ENCODE data around the gene PADI3. TPM values are rescaled to one million over a fixed set of nuclear protein-coding genes. Genes with fewer than 3 reads are reported as not detected.

PADI3 gene
- total and polyA plus RNA-seq, 2 of the 8 experiments (the other 6 are each of a cell fraction or from before 2014, with no cell fraction given) = 0.37 to 0.94 TPM

- ChIA-PET CTCF (ENCODE audit: partially characterized antibody) (interaction anchor here (0.7 to 1.2 kb wide), 2 partner anchors 18 to 44 kb away, joined by 3 to 4 read pairs; no protein-coding TSS in a partner anchor), POLR2A (ENCODE audit: partially characterized antibody) (interaction anchor here (0.6 to 1.2 kb wide), 2 partner anchors 9 to 303 kb away, joined by 3 read pairs; no protein-coding TSS in a partner anchor)
- Histone ChIP-seq H3K4me1 (replicated peaks in 1 of 4; ENCODE audit: control insufficient read depth in 3 of 4, insufficient read depth in 4 of 4, low read length in 3 of 4) (peaks cover 0 to 22% (median 10%) of the 10 kb centered on the region in 4 experiments; a peak in 5 of 7 replicates), H3K4ac (replicated peaks; ENCODE audit: insufficient read length, low read depth, low read length) (peak overlapping the region; percentile 59), H2BK20ac (ENCODE audit: low read length) (0 out of 2 replicates have a peak overlapping the region, but pooled peaks have one; percentile 37), H3K9ac (replicated peaks in 1 of 4; ENCODE audit: extremely low read depth in 1 of 4, low read depth in 3 of 4, low read length in 3 of 4) (no peak overlapping the region), H2AFZ (ENCODE audit: low read length) (no peak overlapping the region), H4K5ac (ENCODE audit: insufficient read length, low read depth, low read length) (no peak overlapping the region), H3K23me2 (ENCODE audit: low read depth, low read length) (no peaks in the 10 kb centered on the region), H2BK5ac (ENCODE audit: low read depth, low read length) (no peak overlapping the region), H3K27me3 (replicated peaks in 1 of 4; ENCODE audit: control insufficient read depth in 3 of 4, extremely low read depth in 1 of 4, insufficient read depth in 3 of 4, low read length in 3 of 4) (no peaks in the 10 kb centered on the region), H3K18ac (ENCODE audit: extremely low read depth, low read length) (no peak overlapping the region), H3K4me3 (ENCODE audit: extremely low read depth in 1 of 4, insufficient read depth in 2 of 4, low read depth in 3 of 4, low read length in 4 of 4) (no peak overlapping the region), H4K8ac (ENCODE audit: extremely low read depth, insufficient read depth, low read length) (no peak overlapping the region), H2AK5ac (ENCODE audit: low read depth, low read length) (peak overlapping the region; percentile 30; the same call in 1 of the 2 replicates), H4K20me1 (replicated peaks in 1 of 2; ENCODE audit: control insufficient read depth in 1 of 2, insufficient read depth in 2 of 2, low read length in 2 of 2) (no peaks in the 10 kb centered on the region), H3K36me3 (ENCODE audit: control insufficient read depth in 2 of 4, insufficient read depth in 4 of 4, low read length in 3 of 4) (no peaks in the 10 kb centered on the region), H3K9me3 (ENCODE audit: insufficient read depth in 2 of 2, low read depth in 1 of 2, low read length in 1 of 2) (0 out of 4 replicates have a peak, but pooled peaks cover 0 to 3% of the 10 kb centered on the region in 2 experiments), H3K27ac (ENCODE audit: low read depth, low read length) (no peak overlapping the region), H3K23ac (ENCODE audit: insufficient read length) (no peak overlapping the region), H3K79me1 (ENCODE audit: low read depth, low read length) (no peaks in the 10 kb centered on the region), H2BK12ac (ENCODE audit: low read depth, low read length) (0 out of 2 replicates have a peak overlapping the region, but pooled peaks have one; percentile 39), H2BK15ac (ENCODE audit: low read length) (no peak overlapping the region), H3K4me2 (ENCODE audit: insufficient read depth in 1 of 2, low read depth in 2 of 2, low read length in 2 of 2) (no peak overlapping the region), H3K56ac (replicated peaks; ENCODE audit: insufficient read length, low read depth, low read length) (no peak overlapping the region), H2BK120ac (replicated peaks; ENCODE audit: low read depth, low read length) (no peak overlapping the region), H4K91ac (replicated peaks; ENCODE audit: insufficient read length, low read length) (no peak overlapping the region), H3K79me2 (ENCODE audit: control insufficient read depth in 1 of 2, insufficient read depth in 2 of 2, low read length in 2 of 2) (no peaks in the 10 kb centered on the region), H3K14ac (ENCODE audit: insufficient read length) (no peak overlapping the region)
- 75% methylated on average over 6 of the region's 6 CpGs; no CpG with 5 or more reads in 1 of the 2 experiments for WGBS, 2 experiments (ENCODE audit: extremely low coverage in 1 of 2, insufficient coverage in 1 of 2, insufficient read length in 1 of 2, insufficient replicate concordance in 2 of 2, low coverage in 1 of 2, low lambda C conversion rate in 2 of 2, missing lambda C conversion rate in 1 of 2)
- TF ChIP-seq SAP30 (IDR thresholded peaks at IDR 0.05; ENCODE audit: insufficient read depth, insufficient replicate concordance, low read length) = no peak
- TF ChIP-seq EP300 (IDR thresholded peaks at IDR 0.05; ENCODE audit: borderline replicate concordance in 1 of 2, low read depth in 2 of 2, low read length in 2 of 2) = no peak
- no peak for TF ChIP-seq SUZ12 (IDR thresholded peaks at IDR 0.05; ENCODE audit: low read length)
- no peak for TF ChIP-seq FOSL1 (IDR thresholded peaks at IDR 0.05; ENCODE audit: insufficient read depth, low read depth, low read length)
- no peak for TF ChIP-seq MAFK (IDR thresholded peaks at IDR 0.05; ENCODE audit: low read depth, low read length)
- TF ChIP-seq USF2 (IDR thresholded peaks at IDR 0.05; ENCODE audit: low read length) = no peak
- TF ChIP-seq NRF1 (IDR thresholded peaks at IDR 0.05; ENCODE audit: low read depth, low read length) = no peak
- no peak for TF ChIP-seq CBX8 (IDR thresholded peaks at IDR 0.05; ENCODE audit: borderline replicate concordance, low read depth, low read length)
- no peak for TF ChIP-seq RAD21 (IDR thresholded peaks at IDR 0.05 in 1 of 2, conservative IDR thresholded peaks at IDR 0.05 in 1 of 2; ENCODE audit: low read depth in 2 of 2, low read length in 2 of 2)
- TF ChIP-seq RXRA (IDR thresholded peaks at IDR 0.05; ENCODE audit: insufficient read depth, low read depth, low read length) = no peak
- no peak for FAIRE-seq
- no peak for DNase-seq (ENCODE audit: low read depth in 1 of 2, low spot score in 2 of 2)
Observed at GRCh38 chr1:17318262-17318661, 69.4 kb downstream of the PADI3 start.

Data from H1 (cell line).